NCI-H2107 (cell line): ENCODE measurements around the gene VOPP1.
"Not testable (repeated sequence)": the region's sequence is repeated elsewhere in the genome, so short reads cannot be mapped to it uniquely, and the experiment has no call there.

Source experiments
- DNase-seq: peaks from one replicate; lab custom pipeline; 2025; lab: John Stamatoyannopoulos, UW

The VOPP1 gene

GRCh38 chr7:55582656-55583055 lies 10.4 kb upstream of the VOPP1 start:
- DNase-seq = not testable (repeated sequence)

- no peak for DNase-seq
Measured at GRCh38 chr7:55576753-55577152, 4.5 kb upstream of the VOPP1 start.

- no peak for DNase-seq
Measured at GRCh38 chr7:55575733-55576132, 3.4 kb upstream of the VOPP1 start.

- no peak for DNase-seq
Measured at GRCh38 chr7:55575098-55575497, 2.8 kb upstream of the VOPP1 start.

GRCh38 chr7:55574051-55574717 lies 1.9 kb upstream of the VOPP1 start:
- DNase-seq = no peak

GRCh38 chr7:55573234-55573900 lies 1.1 kb upstream of the VOPP1 start:
- no peak for DNase-seq

- DNase-seq = peak; percentile 60
Measured at GRCh38 chr7:55571511-55572377, 558 bp downstream of the VOPP1 start.

- no peak for DNase-seq
Measured at GRCh38 chr7:55570939-55571338, 1.4 kb downstream of the VOPP1 start.

GRCh38 chr7:55570218-55570873 lies 2.0 kb downstream of the VOPP1 start:
- DNase-seq = no peak

GRCh38 chr7:55569797-55570196 lies 2.5 kb downstream of the VOPP1 start:
- DNase-seq = peak; percentile 80

- DNase-seq = no peak
Measured at GRCh38 chr7:55569269-55569663, 3.0 kb downstream of the VOPP1 start.

GRCh38 chr7:55568613-55569268 lies 3.6 kb downstream of the VOPP1 start:
- DNase-seq = no peak

GRCh38 chr7:55567571-55567970 lies 4.7 kb downstream of the VOPP1 start:
- DNase-seq = peak; percentile 35

- no peak for DNase-seq
Measured at GRCh38 chr7:55565681-55566080, 6.6 kb downstream of the VOPP1 start.

GRCh38 chr7:55563596-55564325 lies 8.5 kb downstream of the VOPP1 start:
- DNase-seq = no peak

- DNase-seq = no peak
Measured at GRCh38 chr7:55561690-55562089, 10.6 kb downstream of the VOPP1 start.

- no peak for DNase-seq
Measured at GRCh38 chr7:55558962-55559920, 13.1 kb downstream of the VOPP1 start.

- no peak for DNase-seq
Measured at GRCh38 chr7:55557666-55558188, 14.6 kb downstream of the VOPP1 start.

GRCh38 chr7:55556492-55556891 lies 15.8 kb downstream of the VOPP1 start:
- no peak for DNase-seq

- no peak for DNase-seq
Measured at GRCh38 chr7:55556031-55556430, 16.3 kb downstream of the VOPP1 start.
